Thyroid gland (tissue), 4 donors: ENCODE data around the gene NAV2.

Source experiments
- CTCF ChIP-seq, 6 experiments: fragments of 200-600 bp in 3 of 6; fragments of 450-650 bp in 3 of 6; sonication (generic) in 3 of 6; IDR thresholded peaks; one replicate each; pipeline ENCODE4 v1.5.1; 2016 to 2019; ENCODE audit warnings: antibody characterized with exemption in 6 of 6, mild to moderate bottlenecking in 2 of 6, inconsistent platforms in 1 of 6, moderate library complexity in 1 of 6
- POLR2A ChIP-seq, 2 donors: fragments of 450-650 bp; IDR thresholded peaks; one replicate each; pipeline ENCODE4 v1.6.1; 2017; ENCODE audit warnings: antibody characterized with exemption in 2 of 2, mild to moderate bottlenecking in 2 of 2, moderate library complexity in 1 of 2

GRCh38 chr11:19805376-19805775, 92.7 kb downstream of the NAV2 start:
- TF ChIP-seq POLR2A (IDR thresholded peaks at IDR 0.05) = no peak
- no peak for TF ChIP-seq CTCF (IDR thresholded peaks at IDR 0.05)
